ENCODE data around the gene LYRM9. TPM values are rescaled to one million over a fixed set of nuclear protein-coding genes. Genes with fewer than 3 reads are reported as not detected.

The LYRM9 gene
- total RNA-seq, 1 donor from 2014 or later = 9.5 TPM

DNA sequence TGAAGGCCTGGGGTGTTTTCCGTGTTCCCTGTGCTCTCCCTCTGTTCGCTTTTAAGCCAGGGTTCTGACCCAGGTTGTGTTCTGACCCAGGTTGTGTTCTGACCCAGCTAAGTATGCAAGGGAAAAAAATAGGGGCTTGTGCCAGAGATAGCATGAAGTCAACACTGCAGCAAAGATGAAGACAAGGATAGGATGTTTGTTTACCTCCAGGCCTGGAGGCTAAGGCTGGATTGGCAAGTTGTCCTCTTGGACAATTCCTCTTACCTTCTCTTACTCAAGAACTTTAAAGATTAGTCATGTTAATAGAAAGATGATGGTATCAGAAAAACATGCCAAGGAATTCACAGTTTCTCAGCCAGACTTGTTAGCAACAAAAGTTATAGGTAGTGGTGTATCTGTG lies 19.4 kb downstream of the LYRM9 start:
- no peak overlapping the region for H3K4me3 Mint-ChIP-seq (ENCODE audit: low read depth)
- peaks cover 8% of the 10 kb centered on the region for H3K27me3 Mint-ChIP-seq

DNA sequence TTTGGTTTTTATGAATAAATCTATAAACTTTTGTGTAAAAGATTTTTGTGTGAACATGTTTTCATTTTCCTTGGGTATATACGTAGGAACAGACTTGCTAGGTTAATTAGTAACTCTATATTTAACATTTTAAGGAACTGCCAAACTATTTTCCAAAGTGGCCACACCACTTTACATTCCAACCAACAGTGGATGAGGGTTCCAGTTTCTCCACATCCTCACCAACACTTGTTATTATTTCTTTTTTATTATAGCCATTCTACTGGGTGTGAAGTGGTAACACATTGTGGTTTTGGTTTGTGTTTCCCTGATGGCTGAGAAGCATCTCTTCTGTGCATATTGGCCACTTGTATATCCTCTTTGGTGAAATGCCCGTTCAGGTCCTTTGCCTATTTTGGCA lies 20.0 kb downstream of the LYRM9 start:
- DNase-seq (ENCODE audit: low spot score, unreplicated experiment) = no peak
- TF ChIP-seq, protein P1, sequence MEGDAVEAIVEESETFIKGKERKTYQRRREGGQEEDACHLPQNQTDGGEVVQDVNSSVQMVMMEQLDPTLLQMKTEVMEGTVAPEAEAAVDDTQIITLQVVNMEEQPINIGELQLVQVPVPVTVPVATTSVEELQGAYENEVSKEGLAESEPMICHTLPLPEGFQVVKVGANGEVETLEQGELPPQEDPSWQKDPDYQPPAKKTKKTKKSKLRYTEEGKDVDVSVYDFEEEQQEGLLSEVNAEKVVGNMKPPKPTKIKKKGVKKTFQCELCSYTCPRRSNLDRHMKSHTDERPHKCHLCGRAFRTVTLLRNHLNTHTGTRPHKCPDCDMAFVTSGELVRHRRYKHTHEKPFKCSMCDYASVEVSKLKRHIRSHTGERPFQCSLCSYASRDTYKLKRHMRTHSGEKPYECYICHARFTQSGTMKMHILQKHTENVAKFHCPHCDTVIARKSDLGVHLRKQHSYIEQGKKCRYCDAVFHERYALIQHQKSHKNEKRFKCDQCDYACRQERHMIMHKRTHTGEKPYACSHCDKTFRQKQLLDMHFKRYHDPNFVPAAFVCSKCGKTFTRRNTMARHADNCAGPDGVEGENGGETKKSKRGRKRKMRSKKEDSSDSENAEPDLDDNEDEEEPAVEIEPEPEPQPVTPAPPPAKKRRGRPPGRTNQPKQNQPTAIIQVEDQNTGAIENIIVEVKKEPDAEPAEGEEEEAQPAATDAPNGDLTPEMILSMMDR (IDR thresholded peaks at IDR 0.05; ENCODE audit: unreplicated experiment) = no peak
- H3K27me3 Mint-ChIP-seq = peaks cover 8% of the 10 kb centered on the region
- H3K9me3 Mint-ChIP-seq (ENCODE audit: low read depth) = peaks cover 7% of the 10 kb centered on the region
- peaks cover 8% of the 10 kb centered on the region for H3K36me3 Mint-ChIP-seq (ENCODE audit: insufficient read depth)
- H3K27ac Mint-ChIP-seq = no peak overlapping the region
- H3K4me3 Mint-ChIP-seq (ENCODE audit: low read depth) = no peak overlapping the region
- no peaks in the 10 kb centered on the region for H3K4me1 Mint-ChIP-seq (ENCODE audit: low read depth)

More for the DNA sequence above, 19.4 kb downstream of the LYRM9 start:
- H3K9me3 Mint-ChIP-seq (ENCODE audit: low read depth) = peaks cover 7% of the 10 kb centered on the region
- H3K27ac Mint-ChIP-seq = no peak overlapping the region
- TF ChIP-seq, protein P1 (IDR thresholded peaks at IDR 0.05; ENCODE audit: unreplicated experiment) = no peak
- H3K36me3 Mint-ChIP-seq (ENCODE audit: insufficient read depth) = peaks cover 8% of the 10 kb centered on the region
- H3K4me1 Mint-ChIP-seq (ENCODE audit: low read depth) = no peaks in the 10 kb centered on the region
- DNase-seq (ENCODE audit: low spot score, unreplicated experiment) = no peak

DNA sequence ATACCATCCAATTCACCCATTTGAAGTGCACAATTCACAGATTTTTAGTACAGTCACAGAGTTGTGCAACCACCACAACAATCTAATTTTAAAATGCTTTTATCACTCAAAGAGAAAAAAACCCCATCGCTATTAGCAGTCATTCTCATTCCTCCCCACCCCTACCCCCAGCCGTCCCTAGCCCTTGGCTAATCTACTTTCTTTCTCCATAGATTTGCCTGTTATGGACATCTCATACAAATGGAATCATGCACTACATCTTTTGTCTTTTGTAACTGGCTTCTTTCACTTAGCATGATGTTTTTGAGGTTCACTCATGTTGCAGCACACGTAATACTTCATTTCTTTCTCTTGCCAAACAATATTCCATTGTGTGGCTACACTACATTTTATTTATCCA lies 20.4 kb downstream of the LYRM9 start:
- TF ChIP-seq, protein P1 (IDR thresholded peaks at IDR 0.05; ENCODE audit: unreplicated experiment) = no peak
- Mint-ChIP-seq H3K9me3 (ENCODE audit: low read depth) (peaks cover 7% of the 10 kb centered on the region), H3K27me3 (peaks cover 8% of the 10 kb centered on the region), H3K27ac (no peak overlapping the region), H3K4me3 (ENCODE audit: low read depth) (no peak overlapping the region), H3K36me3 (ENCODE audit: insufficient read depth) (peaks cover 8% of the 10 kb centered on the region), H3K4me1 (ENCODE audit: low read depth) (no peaks in the 10 kb centered on the region)
- DNase-seq (ENCODE audit: low spot score, unreplicated experiment) = no peak

DNA sequence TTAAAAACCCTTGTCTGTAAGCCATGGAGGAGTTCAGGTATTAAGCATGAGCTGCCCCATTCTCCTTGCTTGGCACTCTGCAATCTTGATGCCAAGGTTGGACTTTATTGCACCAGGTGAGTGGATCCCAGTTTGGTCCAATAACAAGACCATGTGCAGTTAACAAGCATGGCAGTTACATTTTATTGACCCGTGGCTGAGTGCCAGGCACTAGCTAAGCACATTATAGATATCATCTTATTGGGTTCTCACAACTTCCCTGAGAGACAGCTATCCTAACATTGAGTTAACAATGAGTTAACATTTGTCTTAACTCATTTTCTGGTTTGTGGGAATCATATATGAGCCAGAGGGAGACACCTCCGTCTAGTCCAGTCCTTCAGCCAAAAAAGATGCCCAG lies 21.8 kb downstream of the LYRM9 start:
- no peak overlapping the region for H3K27ac Mint-ChIP-seq
- H3K27me3 Mint-ChIP-seq = peaks cover 8% of the 10 kb centered on the region
- H3K4me3 Mint-ChIP-seq (ENCODE audit: low read depth) = no peak overlapping the region
- peaks cover 8% of the 10 kb centered on the region for H3K36me3 Mint-ChIP-seq (ENCODE audit: insufficient read depth)
- no peaks in the 10 kb centered on the region for H3K4me1 Mint-ChIP-seq (ENCODE audit: low read depth)
- H3K9me3 Mint-ChIP-seq (ENCODE audit: low read depth) = peaks cover 7% of the 10 kb centered on the region
- TF ChIP-seq, protein P1 (IDR thresholded peaks at IDR 0.05; ENCODE audit: unreplicated experiment) = no peak
- no peak for DNase-seq (ENCODE audit: low spot score, unreplicated experiment)

DNA sequence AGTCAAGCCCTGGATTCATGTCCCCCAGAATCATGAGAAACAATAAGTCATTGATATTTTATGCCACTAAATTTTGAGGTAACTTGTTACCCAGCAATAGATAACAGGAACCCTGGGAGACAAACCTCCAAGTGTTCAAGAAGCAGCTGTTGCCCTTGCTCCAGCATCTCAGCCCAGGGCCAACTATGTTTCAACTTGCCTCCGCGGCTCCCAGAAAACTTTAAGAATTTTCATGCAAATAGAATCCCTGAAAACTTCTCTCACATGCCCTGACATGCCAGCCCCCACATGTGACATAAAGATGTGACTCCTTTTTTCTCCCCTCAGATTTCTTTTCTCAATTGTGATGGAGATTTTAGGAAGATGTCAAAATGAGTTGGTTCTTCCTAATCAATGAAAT lies 22.8 kb downstream of the LYRM9 start:
- TF ChIP-seq, protein P1 (IDR thresholded peaks at IDR 0.05; ENCODE audit: unreplicated experiment) = no peak
- peaks cover 8% of the 10 kb centered on the region for H3K27me3 Mint-ChIP-seq
- no peaks in the 10 kb centered on the region for H3K4me1 Mint-ChIP-seq (ENCODE audit: low read depth)
- no peak overlapping the region for H3K27ac Mint-ChIP-seq
- peaks cover 6% of the 10 kb centered on the region for H3K36me3 Mint-ChIP-seq (ENCODE audit: insufficient read depth)
- no peak overlapping the region for H3K4me3 Mint-ChIP-seq (ENCODE audit: low read depth)
- no peak for DNase-seq (ENCODE audit: low spot score, unreplicated experiment)
- peaks cover 7% of the 10 kb centered on the region for H3K9me3 Mint-ChIP-seq (ENCODE audit: low read depth)

Measured in progenitor cell of endocrine pancreas (in vitro differentiated cells).